ENCODE data around the gene RAP2B. TPM values are rescaled to one million over a fixed set of nuclear protein-coding genes. Genes with fewer than 3 reads are reported as not detected.

The RAP2B gene
- total RNA-seq, 1 experiment from 2014 or later, result 18.2 TPM

- Mint-ChIP-seq H3K9me3 (no peaks in the 10 kb centered on the region), H3K4me1 (no peaks in the 10 kb centered on the region), H3K4me3 (no peak overlapping the region), H3K36me3 (ENCODE audit: insufficient read depth in 1 of 3, low read depth in 3 of 3) (no peaks in the 10 kb centered on the region), H3K27ac (no peak overlapping the region), H3K27me3 (ENCODE audit: low read depth) (no peaks in the 10 kb centered on the region)
- DNase-seq, result no peak
- no peak overlapping the region for H4K5ac ChIP-seq (ENCODE audit: insufficient read length, low read depth, low read length)
- TF ChIP-seq CTCF (conservative IDR thresholded peaks at IDR 0.05), result no peak
- no peak overlapping the region for H3T11ph ChIP-seq (ENCODE audit: low read length)
- no peaks in the 10 kb centered on the region for H3K23me2 ChIP-seq (ENCODE audit: insufficient read length, low read depth, low read length, poor library complexity, severe bottlenecking)
- no peak overlapping the region for H2AK5ac ChIP-seq (ENCODE audit: insufficient read length, low read length)
- no peaks in the 10 kb centered on the region for H4K20me1 ChIP-seq (ENCODE audit: control insufficient read depth, insufficient read depth, insufficient read length)
- no peak overlapping the region for H3K56ac ChIP-seq (ENCODE audit: insufficient read length, low read depth, low read length)
- no peak overlapping the region for H2BK12ac ChIP-seq (ENCODE audit: insufficient read length, low read depth, low read length)
- no peak overlapping the region for H3K23ac ChIP-seq (ENCODE audit: insufficient read length, low read depth, low read length)
- no peaks in the 10 kb centered on the region for H3K4me1 ChIP-seq (ENCODE audit: insufficient read depth, low read length)
- H2AFZ ChIP-seq (ENCODE audit: low read length), result no peak overlapping the region
- no peak overlapping the region for H3K9ac ChIP-seq (ENCODE audit: extremely low read depth, insufficient read length, low read length)
- no peak overlapping the region for H2BK20ac ChIP-seq (ENCODE audit: low read depth, low read length, poor library complexity, severe bottlenecking)
- no peak overlapping the region for H3K18ac ChIP-seq (ENCODE audit: insufficient read length, low read depth, low read length)
- H2BK120ac ChIP-seq (ENCODE audit: low read depth, low read length, poor library complexity, severe bottlenecking), result no peak overlapping the region
- no peak overlapping the region for H2BK15ac ChIP-seq (ENCODE audit: low read depth, low read length)
- no peak overlapping the region for H4K91ac ChIP-seq (ENCODE audit: insufficient read length, low read depth, low read length)
- H3K79me2 ChIP-seq (ENCODE audit: insufficient read depth, low read length), result no peaks in the 10 kb centered on the region
- H3K79me1 ChIP-seq (ENCODE audit: insufficient read depth, low read depth, low read length, poor library complexity, severe bottlenecking), result no peaks in the 10 kb centered on the region
- H4K8ac ChIP-seq (replicated peaks; ENCODE audit: insufficient read length, low read depth, low read length), result no peak overlapping the region
- no peaks in the 10 kb centered on the region for H3K9me3 ChIP-seq (ENCODE audit: control insufficient read depth, low read depth, low read length)
- no peak overlapping the region for H3K4me2 ChIP-seq (ENCODE audit: insufficient read depth, insufficient read length, low read length)
- no peak overlapping the region for H3K14ac ChIP-seq (ENCODE audit: insufficient read depth, low read length)
- no peak overlapping the region for H3K27ac ChIP-seq (ENCODE audit: insufficient read length, low read depth, low read length)
- no peak overlapping the region for H2BK5ac ChIP-seq (ENCODE audit: insufficient read length, low read length)
- WGBS (ENCODE audit: extremely low coverage, insufficient read length, low lambda C conversion rate), result no CpG with 5 or more reads among the region's 1 CpG
- H3K4ac ChIP-seq (ENCODE audit: low read depth, low read length), result no peak overlapping the region
- H3K27me3 ChIP-seq (ENCODE audit: insufficient read depth, low read length), result no peaks in the 10 kb centered on the region
Observed at GRCh38 chr3:153144071-153144470, 18.0 kb upstream of the RAP2B start.

All from H9 (cell line).